Stimulated activated CD4-positive, alpha-beta T cell treated with anti-CD3 and anti-CD28 coated beads, Interleukin-15, amount 100 ng/mL, for 1 hour (primary cell): ENCODE measurements around the gene GNG8.
"Not testable (repeated sequence)": the region's sequence is repeated elsewhere in the genome, so short reads cannot be mapped to it uniquely, and the experiment has no call there.

Experiments used
- DNase-seq, 2 donors: peaks; one replicate each; pipeline ENCODE4 v3.0.0-alpha.2; 2020; ENCODE audit warnings: low read depth in 1 of 2, low spot score in 1 of 2

Gene GNG8

GRCh38 chr19:46648060-46648960 lies 12.3 kb upstream of the GNG8 start:
- DNase-seq = no peak

- no peak for DNase-seq
Measured at GRCh38 chr19:46646402-46646801, 10.4 kb upstream of the GNG8 start.

GRCh38 chr19:46644720-46645119 lies 8.7 kb upstream of the GNG8 start:
- no peak for DNase-seq

- no peak for DNase-seq
Measured at GRCh38 chr19:46640656-46641055, 4.7 kb upstream of the GNG8 start.

- DNase-seq = no peak
Measured at GRCh38 chr19:46639358-46640182, 3.6 kb upstream of the GNG8 start.

- DNase-seq = no peak
Measured at GRCh38 chr19:46637224-46637623, 1.2 kb upstream of the GNG8 start.

- DNase-seq = no peak
Measured at GRCh38 chr19:46634656-46635218, 1.3 kb downstream of the GNG8 start.

GRCh38 chr19:46634045-46634655 lies 1.9 kb downstream of the GNG8 start:
- peak; percentile 90 to 91 for DNase-seq

GRCh38 chr19:46633130-46633529 lies 2.9 kb downstream of the GNG8 start:
- DNase-seq = no peak

- no peak for DNase-seq
Measured at GRCh38 chr19:46631481-46631880, 4.5 kb downstream of the GNG8 start.

- no peak for DNase-seq
Measured at GRCh38 chr19:46630586-46631205, 5.3 kb downstream of the GNG8 start.

- no peak for DNase-seq
Measured at GRCh38 chr19:46629546-46630025, 6.4 kb downstream of the GNG8 start.

- DNase-seq = not testable (repeated sequence)
Measured at GRCh38 chr19:46628970-46629369, 7.0 kb downstream of the GNG8 start.

- DNase-seq = no peak
Measured at GRCh38 chr19:46626446-46626845, 9.6 kb downstream of the GNG8 start.

GRCh38 chr19:46625731-46626130 lies 10.3 kb downstream of the GNG8 start:
- DNase-seq = no peak

GRCh38 chr19:46624958-46625661 lies 10.9 kb downstream of the GNG8 start, which contains the start of gene PTGIR:
Gene PTGIR (minus strand): TSS chr19:46625089. CDS start chr19:46624225, 864 bp downstream.
- no peak for DNase-seq

- no peak for DNase-seq
Measured at GRCh38 chr19:46623915-46624502, 12.0 kb downstream of the GNG8 start.

- DNase-seq = no peak
Measured at GRCh38 chr19:46622118-46622446, 13.9 kb downstream of the GNG8 start.

GRCh38 chr19:46621191-46622117 lies 14.5 kb downstream of the GNG8 start:
- DNase-seq = no peak
